IMR-90 (cell line): ENCODE measurements around the gene KRTCAP2. TPM values are rescaled to one million over a fixed set of nuclear protein-coding genes. Genes with fewer than 3 reads are reported as not detected.

Experiments
- ATAC-seq: fragments of 200-7000 bp; cut with Tn5 transposase; 2 replicates; pipeline ENCODE4 v1.9.1; 2020; ENCODE audit warnings: low read depth, mild to moderate bottlenecking, moderate library complexity
- BruUV-seq: library from RNA; stranded (reverse); fragments of 400-500 nt; replicated peaks from 2 replicates; lab custom pipeline; 2021; lab: Mats Ljungman, UMichigan
- CTCF ChIA-PET: fragments of 300-600 bp; formaldehyde crosslinking; extraction: SDS; loops from one replicate; lab custom pipeline; 2021; ENCODE audit warnings: antibody characterized with exemption; lab: Yijun Ruan, JAX
- POLR2A ChIA-PET: fragments of 300-600 bp; sonication (Branson Sonifier 250); formaldehyde crosslinking; loops from one replicate; lab custom pipeline; 2022; ENCODE audit warnings: antibody characterized with exemption; ENCODE audit not compliant: unreplicated experiment; lab: Charles Lee
- DNase-seq: peaks from one replicate; pipeline ENCODE4 v3.0.0; 2013
- H2AFZ ChIP-seq: replicated peaks from 2 replicates; pipeline ENCODE3; 2013; ENCODE audit warnings: low read length, mild to moderate bottlenecking; ENCODE audit not compliant: poor library complexity
- H2AK5ac ChIP-seq: 2 replicates; pipeline ENCODE4 v1.6.1; 2013; ENCODE audit warnings: low read depth, low read length, inconsistent platforms
- H2AK9ac ChIP-seq: replicated peaks from 2 replicates; pipeline ENCODE3; 2013; ENCODE audit warnings: mild to moderate bottlenecking, low read depth, low read length, moderate library complexity; ENCODE audit not compliant: poor library complexity
- H2BK120ac ChIP-seq: 2 replicates; pipeline ENCODE4 v1.6.1; 2013; ENCODE audit warnings: low read depth, low read length, inconsistent platforms
- H2BK15ac ChIP-seq: 3 replicates; pipeline ENCODE4 v1.6.1; 2013; ENCODE audit warnings: low read depth, low read length, inconsistent platforms
- H2BK20ac ChIP-seq: 2 replicates; pipeline ENCODE4 v1.6.1; 2013; ENCODE audit warnings: low read depth, mild to moderate bottlenecking, inconsistent platforms, low read length, moderate library complexity
- H2BK5ac ChIP-seq: 2 replicates; pipeline ENCODE4 v1.6.1; 2013; ENCODE audit warnings: mild to moderate bottlenecking, low read depth, low read length, inconsistent platforms; ENCODE audit not compliant: poor library complexity, severe bottlenecking
- H3K14ac ChIP-seq: replicated peaks from 2 replicates; pipeline ENCODE4 v1.6.1; 2013; ENCODE audit warnings: low read depth, low read length, inconsistent platforms
- H3K18ac ChIP-seq: 2 replicates; pipeline ENCODE4 v1.6.1; 2013; ENCODE audit warnings: low read depth, low read length, control low read depth
- H3K23ac ChIP-seq: 2 replicates; pipeline ENCODE4 v1.6.1; 2013; ENCODE audit warnings: low read depth, low read length, inconsistent platforms
- H3K27ac ChIP-seq: 2 replicates; pipeline ENCODE4 v1.5.1; 2013; ENCODE audit warnings: mild to moderate bottlenecking, control low read depth, low read length; ENCODE audit not compliant: insufficient read depth
- H3K27me3 ChIP-seq: 2 replicates; pipeline ENCODE4 v1.6.1; 2013; ENCODE audit warnings: low read length; ENCODE audit not compliant: control insufficient read depth, insufficient read depth
- H3K36me3 ChIP-seq: 2 replicates; pipeline ENCODE4 v1.6.1; 2013; ENCODE audit warnings: low read length, mixed read lengths; ENCODE audit not compliant: control insufficient read depth, insufficient read depth
- H3K4ac ChIP-seq: 2 replicates; pipeline ENCODE4 v1.6.1; 2013; ENCODE audit warnings: low read depth, low read length, inconsistent platforms
- H3K4me1 ChIP-seq: 2 replicates; pipeline ENCODE4 v1.6.1; 2013; ENCODE audit warnings: low read length, mixed read lengths; ENCODE audit not compliant: control insufficient read depth, insufficient read depth
- H3K4me2 ChIP-seq: 2 replicates; pipeline ENCODE4 v1.6.1; 2013; ENCODE audit warnings: low read depth, mild to moderate bottlenecking, control low read depth, low read length, moderate library complexity
- H3K4me3 ChIP-seq: 2 replicates; pipeline ENCODE4 v1.5.1; 2013; ENCODE audit warnings: low read depth, mild to moderate bottlenecking, control low read depth, low read length, moderate library complexity; ENCODE audit not compliant: insufficient read depth
- H3K56ac ChIP-seq: 2 replicates; pipeline ENCODE4 v1.6.1; 2013; ENCODE audit warnings: low read length, inconsistent platforms; ENCODE audit not compliant: insufficient read depth; ENCODE audit errors: extremely low read depth
- H3K79me1 ChIP-seq, 2 experiments: 2 replicates each; pipeline ENCODE4 v1.6.1; 2013; ENCODE audit warnings: low read length in 2 of 2, inconsistent platforms in 1 of 2, low read depth in 1 of 2
- H3K9ac ChIP-seq: 2 replicates; pipeline ENCODE4 v1.6.1; 2013; ENCODE audit warnings: low read depth, low read length, control low read depth
- H3K9me1 ChIP-seq: 2 replicates; pipeline ENCODE4 v1.6.1; 2013; ENCODE audit warnings: low read length, inconsistent platforms; ENCODE audit not compliant: insufficient read depth
- H3K9me3 ChIP-seq: 2 replicates; pipeline ENCODE4 v1.6.1; 2013; ENCODE audit warnings: low read length; ENCODE audit not compliant: control insufficient read depth, insufficient read depth
- H4K20me1 ChIP-seq: 2 replicates; pipeline ENCODE4 v1.6.1; 2013; ENCODE audit warnings: low read length, inconsistent platforms; ENCODE audit not compliant: insufficient read depth
- H4K5ac ChIP-seq: 2 replicates; pipeline ENCODE4 v1.6.1; 2013; ENCODE audit warnings: mild to moderate bottlenecking, low read depth, low read length, control low read depth
- H4K8ac ChIP-seq, 2 experiments: 2 replicates each; pipeline ENCODE4 v1.6.1; 2013; ENCODE audit warnings: low read depth in 2 of 2, low read length in 2 of 2, control low read depth in 1 of 2, inconsistent platforms in 1 of 2
- H4K91ac ChIP-seq: 2 replicates; pipeline ENCODE4 v1.6.1; 2013; ENCODE audit warnings: low read depth, low read length, inconsistent platforms; ENCODE audit not compliant: insufficient read depth
- BHLHE40 ChIP-seq: fragments of 150-350 bp; IDR thresholded peaks from 2 replicates; pipeline ENCODE4 v1.6.1; 2016; ENCODE audit warnings: mild to moderate bottlenecking, low read depth, low read length
- CEBPB ChIP-seq: IDR thresholded peaks from 2 replicates; pipeline ENCODE4 v1.6.1; 2012; ENCODE audit warnings: low read depth, low read length, improper control_type of control experiment
- CHD1 ChIP-seq: IDR thresholded peaks from 2 replicates; pipeline ENCODE4 v1.6.1; 2012; ENCODE audit warnings: low read depth, low read length, improper control_type of control experiment
- CTCF ChIP-seq: conservative IDR thresholded peaks from 2 replicates; pipeline ENCODE4 v1.5.1; 2012; ENCODE audit warnings: mild to moderate bottlenecking, low read depth, low read length, improper control_type of control experiment
- MAFK ChIP-seq: IDR thresholded peaks from 2 replicates; pipeline ENCODE4 v1.6.1; 2012; ENCODE audit warnings: low read depth, low read length, improper control_type of control experiment
- POLR2A ChIP-seq: IDR thresholded peaks from 2 replicates; pipeline ENCODE4 v1.6.1; 2012; ENCODE audit warnings: mild to moderate bottlenecking, low read depth, low read length
- RAD21 ChIP-seq: IDR thresholded peaks from 2 replicates; pipeline ENCODE4 v1.6.1; 2012; ENCODE audit warnings: low read length, improper control_type of control experiment
- RCOR1 ChIP-seq: IDR thresholded peaks from 2 replicates; pipeline ENCODE4 v1.6.1; 2012; ENCODE audit warnings: mild to moderate bottlenecking, low read length, improper control_type of control experiment; ENCODE audit not compliant: insufficient replicate concordance
- RFX5 ChIP-seq: IDR thresholded peaks from 2 replicates; pipeline ENCODE4 v1.8.0; 2012; ENCODE audit warnings: low read depth, mild to moderate bottlenecking, low read length, moderate library complexity
- SMC3 ChIP-seq: fragments of 150-350 bp; IDR thresholded peaks from 2 replicates; pipeline ENCODE4 v1.6.1; 2016; ENCODE audit warnings: low read depth, mild to moderate bottlenecking, antibody characterized with exemption, low read length, moderate library complexity
- WGBS, 2 experiments: methylation state at CpG; one replicate each; pipeline versions ENCODE4 v1.1.5 to v1.1.7; 2013; ENCODE audit warnings: missing lambda C conversion rate in 2 of 2; ENCODE audit not compliant: insufficient read length in 1 of 2; ENCODE audit errors: extremely low coverage in 2 of 2; 5-methylcytosine and 5-hydroxymethylcytosine counted together
- dilution Hi-C: fragments of 300-500 bp; cut with HindIII; formaldehyde crosslinking; loops from one replicate; pipeline ENCODE4 v1.14.3; 2018; ENCODE audit warnings: low sequenced_read_pairs; ENCODE audit not compliant: unreplicated experiment
- in situ Hi-C: fragments of 300-500 bp; cut with MboI; formaldehyde crosslinking; loops from 3 replicates; pipeline ENCODE4 v1.14.3; 2019; ENCODE audit warnings: low sequenced_read_pairs, inconsistent platforms, mixed read lengths
- intact Hi-C: fragments of 100-400 bp; cut with micrococcal nuclease; formaldehyde crosslinking; loops from 2 replicates; pipeline ENCODE4 v1.10.0; 2022
- polyA plus RNA-seq, 3 experiments: library from polyadenylated mRNA; depleted of rRNA; stranded (reverse); fragments of >200 nt; gene quantifications; 2 replicates each; pipeline ENCODE4 v1.2.3, GENCODE V29; 2012; ENCODE audit warnings: low replicate concordance in 1 of 3
- total RNA-seq: library from RNA; depleted of rRNA; stranded (reverse); fragments of >200 nt; gene quantifications from 2 replicates; pipeline ENCODE4 v1.2.3, GENCODE V29; 2012
- TF ChIP-seq, protein P1 (sequence below): fragments of 150-350 bp; IDR thresholded peaks from 2 replicates; pipeline ENCODE4 v1.6.1; 2017; ENCODE audit warnings: mild to moderate bottlenecking, antibody characterized with exemption, low read length, low read depth
- TF ChIP-seq, protein P2 (sequence below): fragments of 150-350 bp; IDR thresholded peaks from 2 replicates; pipeline ENCODE4 v1.6.1; 2016; ENCODE audit warnings: low read depth, mild to moderate bottlenecking, low read length, moderate library complexity, borderline replicate concordance

The KRTCAP2 gene
- total and polyA plus RNA-seq, 2 of the 4 experiments (the other 2 are of a cell fraction): 76.7 to 232 TPM

DNA sequence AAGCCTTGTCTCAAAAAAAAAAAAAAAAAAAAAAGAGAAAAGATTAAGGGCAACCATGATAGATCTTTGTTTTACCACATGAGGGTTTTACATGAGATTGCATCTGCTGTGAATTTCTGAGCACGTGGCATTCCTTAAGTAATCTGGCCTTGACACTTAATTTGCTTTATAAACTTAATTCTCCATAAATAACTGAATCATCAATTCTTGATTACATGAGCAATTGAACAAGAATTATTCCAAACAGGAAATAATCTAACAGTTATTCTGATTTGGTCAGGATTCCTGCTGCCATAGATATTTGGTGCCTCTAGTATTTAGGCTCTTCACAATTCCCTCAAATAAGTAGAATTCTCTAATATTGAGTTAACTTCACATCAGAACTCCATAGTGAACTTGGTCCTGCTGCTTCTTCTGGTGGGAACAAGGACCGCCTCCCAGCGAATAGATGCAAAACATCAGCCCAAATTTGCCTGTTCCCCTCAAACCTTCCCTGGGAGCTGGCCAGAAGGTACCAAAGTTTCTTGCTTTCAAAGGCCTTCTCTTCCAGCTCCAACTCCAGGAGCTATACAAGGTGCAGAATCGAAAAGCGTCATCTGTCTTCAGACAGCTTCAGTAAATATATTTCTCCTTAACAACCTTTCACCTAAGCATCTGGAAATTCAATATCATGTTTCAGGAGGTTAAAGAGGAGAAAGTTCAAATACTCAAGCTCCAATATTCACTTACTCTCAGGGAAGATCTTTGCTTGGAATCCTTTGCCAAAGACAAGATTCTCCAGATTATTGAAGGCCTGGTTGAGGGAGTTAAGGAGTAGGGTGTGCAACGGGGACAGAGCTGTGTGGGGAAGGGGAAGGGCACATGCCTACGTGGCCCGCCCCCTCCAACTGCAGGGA, 1.0 kb downstream of the KRTCAP2 start (continued):
- TF ChIP-seq SMC3 (no peak), RCOR1 (no peak), RFX5 (no peak)

- DNase-seq (no peak), ATAC-seq (no peak)
- H3K14ac ChIP-seq: no peak overlapping the region
- H2BK15ac ChIP-seq: no peak overlapping the region
- H3K4me2 ChIP-seq: no peak overlapping the region
- peaks cover 5% of the 10 kb centered on the region; the same call in 1 of the 2 replicates for H3K27me3 ChIP-seq
- no TSS peak for BruUV-seq
- WGBS, 2 experiments: no CpG with 5 or more reads among the region's 7 CpGs
- H3K4ac ChIP-seq: no peak overlapping the region
- H4K91ac ChIP-seq: no peak overlapping the region
- H3K56ac ChIP-seq: no peak overlapping the region
- no peak overlapping the region for H3K18ac ChIP-seq
- no peak overlapping the region for H2BK5ac ChIP-seq
- in situ Hi-C loops: no loop called here
- intact Hi-C loops: loop anchor here (10.0 kb wide), 2 partner anchors 196 to 424 kb away; partner anchors contain the start of genes CKS1B and SHC1
- H3K9me3 ChIP-seq: no peaks in the 10 kb centered on the region
- no peak overlapping the region for H2BK120ac ChIP-seq
- no peak overlapping the region for H4K8ac ChIP-seq
- no peak overlapping the region for H4K5ac ChIP-seq
- H3K9ac ChIP-seq: no peak overlapping the region
- H3K79me1 ChIP-seq: peaks cover 0 to 39% of the 10 kb centered on the region in 2 experiments
- no peaks in the 10 kb centered on the region for H4K20me1 ChIP-seq
- ChIA-PET POLR2A (interaction anchor here (1.5 kb wide), 1 partner anchor 79 kb away, joined by 5 read pairs; no protein-coding TSS in a partner anchor), CTCF (no interaction called here)
- peaks cover 4% of the 10 kb centered on the region for H3K4me1 ChIP-seq
- H2BK20ac ChIP-seq: no peak overlapping the region
- H3K36me3 ChIP-seq: peaks cover 16% of the 10 kb centered on the region
- no peak overlapping the region for H2AFZ ChIP-seq
- no peak overlapping the region for H3K4me3 ChIP-seq
- H2AK9ac ChIP-seq: no peak overlapping the region
- H3K27ac ChIP-seq: no peak overlapping the region
- no peak overlapping the region for H3K23ac ChIP-seq
- no peak overlapping the region for H2AK5ac ChIP-seq
- dilution Hi-C loops: no loop called here
- no peaks in the 10 kb centered on the region; the same call in none of the 2 replicates for H3K9me1 ChIP-seq
- TF ChIP-seq RFX5: no peak
- no peak for TF ChIP-seq CEBPB
- no peak for TF ChIP-seq BHLHE40
- no peak for TF ChIP-seq RAD21
- no peak for TF ChIP-seq CTCF
- no peak for TF ChIP-seq CHD1
- TF ChIP-seq, protein P1, sequence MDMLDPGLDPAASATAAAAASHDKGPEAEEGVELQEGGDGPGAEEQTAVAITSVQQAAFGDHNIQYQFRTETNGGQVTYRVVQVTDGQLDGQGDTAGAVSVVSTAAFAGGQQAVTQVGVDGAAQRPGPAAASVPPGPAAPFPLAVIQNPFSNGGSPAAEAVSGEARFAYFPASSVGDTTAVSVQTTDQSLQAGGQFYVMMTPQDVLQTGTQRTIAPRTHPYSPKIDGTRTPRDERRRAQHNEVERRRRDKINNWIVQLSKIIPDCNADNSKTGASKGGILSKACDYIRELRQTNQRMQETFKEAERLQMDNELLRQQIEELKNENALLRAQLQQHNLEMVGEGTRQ: no peak
- no peak for TF ChIP-seq POLR2A
- TF ChIP-seq MAFK: no peak
- TF ChIP-seq, protein P2, sequence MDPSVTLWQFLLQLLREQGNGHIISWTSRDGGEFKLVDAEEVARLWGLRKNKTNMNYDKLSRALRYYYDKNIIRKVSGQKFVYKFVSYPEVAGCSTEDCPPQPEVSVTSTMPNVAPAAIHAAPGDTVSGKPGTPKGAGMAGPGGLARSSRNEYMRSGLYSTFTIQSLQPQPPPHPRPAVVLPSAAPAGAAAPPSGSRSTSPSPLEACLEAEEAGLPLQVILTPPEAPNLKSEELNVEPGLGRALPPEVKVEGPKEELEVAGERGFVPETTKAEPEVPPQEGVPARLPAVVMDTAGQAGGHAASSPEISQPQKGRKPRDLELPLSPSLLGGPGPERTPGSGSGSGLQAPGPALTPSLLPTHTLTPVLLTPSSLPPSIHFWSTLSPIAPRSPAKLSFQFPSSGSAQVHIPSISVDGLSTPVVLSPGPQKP: no peak
- no peak for TF ChIP-seq SMC3
Observed at GRCh38 chr1:155170806-155171205, 2.3 kb downstream of the KRTCAP2 start.
